HG03108 (cell line): Measurements from ENCODE around the gene RASL10B.

Experiments
- ATAC-seq: cut with Tn5 transposase; IDR thresholded peaks from one replicate; pipeline ENCODE4 v1.9.1; 2021; ENCODE audit warnings: moderate library complexity; ENCODE audit not compliant: unreplicated experiment

The RASL10B gene

GRCh38 chr17:35716897-35717465 is 14.5 kb upstream of the RASL10B start:
- ATAC-seq: no peak

DNA sequence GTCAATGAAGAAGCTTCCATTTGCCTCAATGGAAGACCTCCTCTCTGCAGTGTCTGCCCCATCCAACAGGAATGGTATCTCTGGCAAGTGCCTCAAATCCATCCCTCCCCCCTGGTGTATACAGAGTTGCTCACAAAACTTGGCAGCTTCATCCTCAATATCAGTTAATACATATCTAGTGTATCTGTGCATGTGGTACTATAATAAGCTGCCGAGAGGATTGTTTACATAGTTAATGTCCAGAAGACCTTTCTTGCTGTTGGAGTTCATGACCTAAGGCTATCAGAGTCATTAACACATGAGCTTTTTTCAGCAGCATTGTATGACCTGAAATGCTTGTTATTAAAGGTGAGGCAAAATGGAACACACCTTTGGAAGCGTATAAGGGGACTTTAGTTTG is 14.0 kb upstream of the RASL10B start:
- ATAC-seq: no peak

DNA sequence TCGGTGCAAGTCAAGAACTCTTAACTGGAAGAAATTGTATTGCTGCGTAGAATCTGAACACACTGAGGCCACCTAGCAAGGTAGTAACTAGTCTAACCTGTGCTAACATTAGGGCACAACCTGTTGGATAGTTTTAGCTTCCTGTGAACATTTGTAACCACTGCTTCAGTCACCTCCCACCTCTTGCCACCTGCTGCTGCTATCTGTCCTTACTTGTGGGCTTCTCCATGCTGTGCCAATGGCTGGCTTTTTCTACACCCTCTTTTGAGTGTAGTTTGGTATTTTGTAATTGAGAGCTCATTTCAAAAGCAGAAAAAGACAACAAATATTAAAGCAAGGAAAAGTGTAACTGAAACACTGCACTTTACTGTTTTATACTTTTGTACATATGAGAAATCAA is 7.7 kb upstream of the RASL10B start:
- no peak for ATAC-seq

- ATAC-seq: no peak
Measured at GRCh38 chr17:35725058-35725457, 6.4 kb upstream of the RASL10B start.

DNA sequence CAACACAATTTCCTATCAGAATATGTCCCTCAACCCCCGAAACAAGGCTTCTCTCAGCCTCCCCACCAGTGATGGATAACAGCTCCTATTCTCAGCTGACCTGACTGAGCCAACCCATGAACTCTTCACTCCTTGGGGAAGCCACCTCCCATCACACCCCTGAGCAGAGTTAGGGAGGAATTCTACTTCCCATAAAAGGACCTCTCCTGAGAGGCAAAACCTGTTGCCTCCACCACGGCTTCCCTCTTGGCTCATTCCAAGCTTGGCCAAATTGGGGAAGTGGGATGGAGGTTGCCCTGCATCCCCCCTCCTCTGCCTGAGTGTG is 5.7 kb upstream of the RASL10B start:
- no peak for ATAC-seq

GRCh38 chr17:35726127-35726952 is 5.1 kb upstream of the RASL10B start:
- no peak for ATAC-seq

DNA sequence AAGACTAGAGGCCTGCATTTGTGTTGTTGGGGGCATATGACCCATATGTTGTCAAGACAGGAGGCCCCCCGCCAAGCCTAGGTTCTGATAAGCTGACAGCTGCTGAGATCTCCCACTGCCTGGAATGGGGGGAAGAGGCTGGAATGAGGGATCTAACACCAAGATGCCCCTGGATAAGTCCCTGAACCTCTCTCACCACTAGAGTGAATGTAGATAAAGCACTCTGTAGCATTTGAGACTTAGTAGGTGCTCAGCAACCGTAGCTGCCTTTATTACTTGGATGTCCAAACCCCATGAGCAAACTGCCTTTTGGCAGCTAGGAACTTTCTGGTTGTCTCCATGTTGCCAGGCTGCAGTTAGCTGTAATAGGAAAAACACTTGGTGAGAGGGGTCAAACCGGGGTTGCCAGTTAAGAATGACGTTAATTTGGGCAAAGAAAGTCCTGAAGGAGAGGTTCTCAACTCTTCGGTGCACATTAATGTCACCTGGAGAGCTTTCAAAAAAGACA is 4.4 kb upstream of the RASL10B start:
- no peak for ATAC-seq

DNA sequence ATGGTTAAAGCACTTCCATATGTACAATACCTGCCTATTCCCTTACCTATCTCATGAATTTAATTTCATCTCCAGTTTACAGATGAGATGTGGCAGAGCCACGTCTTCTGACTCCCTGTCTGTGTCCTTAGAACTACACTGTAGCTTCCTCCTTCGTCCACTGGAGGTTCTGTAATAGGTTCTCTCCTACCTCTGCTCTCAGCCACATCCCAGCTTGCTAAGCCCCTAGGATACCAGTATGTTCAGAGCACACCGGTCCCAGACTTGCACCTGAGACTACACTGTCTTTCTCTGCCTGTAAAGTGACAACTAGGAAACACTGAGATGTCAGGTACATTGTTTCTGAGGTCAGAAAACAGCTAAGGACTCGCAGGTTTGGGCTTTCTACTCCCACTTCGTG is 3.8 kb upstream of the RASL10B start:
- no peak for ATAC-seq

GRCh38 chr17:35728551-35728950 is 2.9 kb upstream of the RASL10B start:
- no peak for ATAC-seq

DNA sequence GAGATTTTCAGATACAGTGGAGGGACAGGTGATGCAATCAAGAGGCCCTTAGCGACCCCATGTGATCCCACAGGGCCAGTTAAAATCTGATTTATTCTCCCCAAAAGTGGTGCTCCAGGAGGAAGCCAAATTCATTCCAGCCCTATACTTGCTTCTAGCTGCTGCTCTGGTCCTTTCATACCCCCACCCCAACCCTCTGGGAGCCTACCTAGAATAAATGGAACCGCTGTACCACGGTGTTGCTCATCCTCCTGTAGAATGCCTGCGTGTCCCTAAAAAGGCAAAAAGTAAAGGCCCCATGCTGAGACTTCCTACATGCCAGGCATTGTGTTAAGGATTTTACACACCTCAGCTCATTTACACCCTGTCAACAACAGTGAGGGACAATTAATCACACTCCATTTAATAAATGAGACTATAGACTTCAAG is 2.0 kb upstream of the RASL10B start:
- ATAC-seq: no peak

GRCh38 chr17:35730400-35731005 is 936 bp upstream of the RASL10B start:
- no peak for ATAC-seq

GRCh38 chr17:35731917-35732805 is 722 bp downstream of the RASL10B start:
- no peak for ATAC-seq

DNA sequence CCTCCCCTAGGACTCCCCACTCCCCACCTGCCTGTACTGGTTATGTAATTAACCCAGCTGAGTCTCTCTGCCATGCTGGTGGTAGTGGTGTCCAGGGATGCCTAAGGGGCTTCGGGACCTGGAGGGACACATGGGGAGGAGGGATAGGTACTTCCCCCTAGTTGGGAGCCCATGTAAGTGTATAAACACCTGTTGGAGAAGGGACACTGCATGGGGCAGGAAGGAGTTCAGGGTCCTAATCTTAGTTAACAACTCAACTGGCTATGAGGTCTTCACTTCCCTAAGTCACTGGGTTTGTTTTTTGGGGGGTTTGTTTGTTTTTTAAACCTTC is 1.3 kb downstream of the RASL10B start:
- ATAC-seq: no peak

- no peak for ATAC-seq
Measured at GRCh38 chr17:35733366-35733765, 1.9 kb downstream of the RASL10B start.

GRCh38 chr17:35734396-35734795 is 3.0 kb downstream of the RASL10B start:
- no peak for ATAC-seq

DNA sequence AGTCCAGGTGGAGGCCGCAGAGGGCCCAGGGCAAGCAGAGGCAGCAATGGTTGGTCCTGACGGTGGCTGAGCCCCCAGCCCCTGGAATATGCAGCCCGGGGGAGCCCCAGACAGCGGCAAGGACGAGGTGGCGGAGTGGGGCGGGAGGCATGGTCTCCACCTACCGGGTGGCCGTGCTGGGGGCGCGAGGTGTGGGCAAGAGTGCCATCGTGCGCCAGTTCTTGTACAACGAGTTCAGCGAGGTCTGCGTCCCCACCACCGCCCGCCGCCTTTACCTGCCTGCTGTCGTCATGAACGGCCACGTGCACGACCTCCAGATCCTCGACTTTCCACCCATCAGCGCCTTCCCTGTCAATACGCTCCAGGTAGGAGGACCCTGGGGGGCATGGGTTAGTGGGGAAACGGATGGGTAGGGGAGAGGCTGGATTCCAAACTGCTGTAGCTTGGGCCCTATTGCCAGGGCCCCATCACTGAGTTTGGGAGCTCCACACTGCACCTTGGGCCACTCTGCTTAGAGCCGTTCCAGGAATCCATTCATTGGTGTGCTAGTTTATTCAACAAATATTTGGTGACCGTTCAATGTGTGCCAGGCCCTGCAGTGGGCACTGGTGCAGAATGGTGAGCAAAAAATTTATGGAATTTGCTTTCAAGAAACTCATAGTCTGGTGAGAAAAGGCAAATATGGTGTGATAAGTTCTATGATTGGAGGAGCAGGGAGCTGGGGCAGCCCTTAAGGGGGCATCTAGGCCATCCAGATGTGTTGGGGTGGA is 3.8 kb downstream of the RASL10B start:
- ATAC-seq: no peak

GRCh38 chr17:35736236-35736635 is 4.8 kb downstream of the RASL10B start:
- no peak for ATAC-seq

DNA sequence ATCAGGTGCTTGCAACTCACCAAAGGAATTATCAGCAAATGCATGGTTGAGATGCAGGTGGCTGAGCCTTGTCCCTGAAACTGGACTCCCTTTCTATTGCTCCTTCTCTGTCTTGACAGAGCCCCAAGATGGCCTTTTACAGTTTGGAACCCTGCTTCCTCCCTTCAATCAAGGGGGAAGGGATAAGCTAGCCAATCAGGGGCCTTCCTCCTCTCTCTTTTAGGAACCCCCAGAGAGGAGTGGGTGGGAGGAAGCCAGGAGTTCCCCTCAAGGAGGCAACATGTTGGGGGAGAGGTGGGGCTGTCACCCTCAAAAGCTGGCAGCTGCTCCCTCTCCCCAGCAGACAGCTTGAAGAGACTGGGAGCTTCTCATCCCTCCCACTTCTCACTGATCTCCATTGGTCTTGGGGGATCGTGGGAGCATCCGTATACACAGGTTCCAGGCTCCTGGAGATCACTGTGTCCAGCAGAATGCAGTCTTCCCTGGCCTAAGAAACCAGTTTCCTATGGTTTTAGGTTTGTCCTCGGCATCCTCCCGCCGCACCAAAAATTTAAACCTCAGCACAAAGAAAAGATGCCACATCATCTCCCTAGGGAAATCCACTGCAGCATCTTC is 7.2 kb downstream of the RASL10B start:
- ATAC-seq: no peak

DNA sequence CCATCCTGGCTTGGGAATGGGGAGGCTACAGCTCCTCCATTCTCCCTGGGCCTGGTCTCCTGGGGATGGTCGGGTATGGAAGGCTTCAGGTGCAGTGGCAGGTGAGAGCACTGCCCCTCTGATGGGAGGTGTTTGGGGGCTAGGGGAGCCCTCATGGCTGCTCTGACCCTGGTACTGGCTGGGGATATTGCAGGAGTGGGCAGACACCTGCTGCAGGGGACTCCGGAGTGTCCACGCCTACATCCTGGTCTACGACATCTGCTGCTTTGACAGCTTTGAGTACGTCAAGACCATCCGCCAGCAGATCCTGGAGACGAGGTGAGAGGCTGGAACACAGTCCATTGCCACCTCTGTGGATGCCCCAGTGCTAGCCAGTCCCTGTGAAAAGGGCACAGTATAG is 8.8 kb downstream of the RASL10B start:
- no peak for ATAC-seq
